Measurements from ENCODE around the gene FAM163B. TPM values are rescaled to one million over a fixed set of nuclear protein-coding genes. Genes with fewer than 3 reads are reported as not detected.

The FAM163B gene
- total and polyA plus RNA-seq, 2 experiments from 2014 or later = 5.6 TPM; not detected in 1

- Histone ChIP-seq H3K9me3 (ENCODE audit: low read depth) (no peaks in the 10 kb centered on the region), H3K4me3 (no peak overlapping the region), H3K27me3 (no peaks in the 10 kb centered on the region), H3K27ac (no peak overlapping the region), H3K4me1 (ENCODE audit: low read depth) (peaks cover 43% of the 10 kb centered on the region), H3K36me3 (no peaks in the 10 kb centered on the region)
- DNase-seq (ENCODE audit: low read depth in 1 of 2, low spot score in 1 of 2) = no peak
- no peak for TF ChIP-seq CTCF (IDR thresholded peaks at IDR 0.05; ENCODE audit: low read depth, low read length)
These were observed 79.7 kb downstream of the FAM163B start for GRCh38 chr9:133529457-133529856.

GRCh38 chr9:133528876-133529241 is 80.3 kb downstream of the FAM163B start:
- Histone ChIP-seq H3K27me3 (no peaks in the 10 kb centered on the region), H3K4me1 (ENCODE audit: low read depth) (peaks cover 39% of the 10 kb centered on the region), H3K4me3 (no peak overlapping the region), H3K36me3 (no peaks in the 10 kb centered on the region), H3K27ac (no peak overlapping the region), H3K9me3 (ENCODE audit: low read depth) (no peaks in the 10 kb centered on the region)
- no peak for DNase-seq (ENCODE audit: low read depth in 1 of 2, low spot score in 1 of 2)
- TF ChIP-seq CTCF (IDR thresholded peaks at IDR 0.05; ENCODE audit: low read depth, low read length) = no peak

- Histone ChIP-seq H3K4me1 (ENCODE audit: low read depth) (peaks cover 39% of the 10 kb centered on the region), H3K36me3 (no peaks in the 10 kb centered on the region)
- DNase-seq (ENCODE audit: low read depth in 1 of 2, low spot score in 1 of 2) = no peak
These were observed 81.0 kb downstream of the FAM163B start for GRCh38 chr9:133528001-133528875.

GRCh38 chr9:133527444-133527920 is 81.7 kb downstream of the FAM163B start:
- no peaks in the 10 kb centered on the region for H3K27me3 ChIP-seq
- no peaks in the 10 kb centered on the region for H3K36me3 ChIP-seq
- H3K9me3 ChIP-seq (ENCODE audit: low read depth) = no peaks in the 10 kb centered on the region
- no peak overlapping the region for H3K4me3 ChIP-seq
- no peak for TF ChIP-seq CTCF (IDR thresholded peaks at IDR 0.05; ENCODE audit: low read depth, low read length)
- H3K4me1 ChIP-seq (ENCODE audit: low read depth) = peaks cover 40% of the 10 kb centered on the region
- peak overlapping the region; percentile 9 for H3K27ac ChIP-seq
- DNase-seq (ENCODE audit: low read depth in 1 of 2, low spot score in 1 of 2) = peak in 1 of 2 donors; percentile 74

More at GRCh38 chr9:133528001-133528875, 81.0 kb downstream of the FAM163B start:
- Histone ChIP-seq H3K4me3 (no peak overlapping the region), H3K9me3 (ENCODE audit: low read depth) (no peaks in the 10 kb centered on the region), H3K27me3 (no peaks in the 10 kb centered on the region), H3K27ac (no peak overlapping the region)
- TF ChIP-seq CTCF (IDR thresholded peaks at IDR 0.05; ENCODE audit: low read depth, low read length) = no peak

Other genes starting within 250 kb of the FAM163B start
- 121 and 191 TPM in 2 replicates for gene SURF4, start 233.3 kb downstream of the FAM163B start, total RNA-seq
- 129 and 200 TPM in 2 replicates for gene SURF4, start 233.3 kb downstream of the FAM163B start, polyA plus RNA-seq
- gene STKLD1, start 233.0 kb downstream of the FAM163B start, total RNA-seq = 2.0 and 2.2 TPM in 2 replicates
- 5.1 and 7.3 TPM in 2 replicates for gene STKLD1, start 233.0 kb downstream of the FAM163B start, polyA plus RNA-seq
- 35.7 and 50.2 TPM in 2 replicates for gene REXO4, start 191.4 kb downstream of the FAM163B start, total RNA-seq
- 27.1 and 30.1 TPM in 2 replicates for gene REXO4, start 191.4 kb downstream of the FAM163B start, polyA plus RNA-seq
- 12.2 and 16.9 TPM in 2 replicates for gene ADAMTS13, start 187.0 kb downstream of the FAM163B start, total RNA-seq
- gene ADAMTS13, start 187.0 kb downstream of the FAM163B start, polyA plus RNA-seq = 10.1 and 11.2 TPM in 2 replicates
- gene CACFD1, start 149.4 kb downstream of the FAM163B start, total RNA-seq = 61.7 and 73.8 TPM in 2 replicates
- 56.6 and 64.0 TPM in 2 replicates for gene CACFD1, start 149.4 kb downstream of the FAM163B start, polyA plus RNA-seq
- gene SLC2A6, start 130.3 kb downstream of the FAM163B start, total RNA-seq = 2.4 and 8.6 TPM in 2 replicates
- 3.9 and 8.6 TPM in 2 replicates for gene SLC2A6, start 130.3 kb downstream of the FAM163B start, polyA plus RNA-seq
- not detected in 2 replicates for gene MYMK, start 84.4 kb downstream of the FAM163B start, total RNA-seq
- gene MYMK, start 84.4 kb downstream of the FAM163B start, polyA plus RNA-seq = not detected in 2 replicates
- gene ADAMTSL2, start 74.7 kb downstream of the FAM163B start, total RNA-seq = 27.2 and 38.3 TPM in 2 replicates
- 13.6 and 18.4 TPM in 2 replicates for gene ADAMTSL2, start 74.7 kb downstream of the FAM163B start, polyA plus RNA-seq
- not detected in 2 replicates for gene DBH, start 27.0 kb upstream of the FAM163B start, total RNA-seq
- 0.04 and 0.07 TPM in 2 replicates for gene DBH, start 27.0 kb upstream of the FAM163B start, polyA plus RNA-seq
- 10.8 and 16.9 TPM in 2 replicates for gene SARDH, start 129.0 kb upstream of the FAM163B start, total RNA-seq
- 6.0 and 8.5 TPM in 2 replicates for gene SARDH, start 129.0 kb upstream of the FAM163B start, polyA plus RNA-seq